ENCODE data around the gene BOLA3.
"Not testable (repeated sequence)": the region's sequence is repeated elsewhere in the genome, so short reads cannot be mapped to it uniquely, and the experiment has no call there.

BOLA3 gene

GRCh38 chr2:74101574-74102300 is 46.0 kb downstream of the BOLA3 start:
- DNase-seq = no peak

DNA sequence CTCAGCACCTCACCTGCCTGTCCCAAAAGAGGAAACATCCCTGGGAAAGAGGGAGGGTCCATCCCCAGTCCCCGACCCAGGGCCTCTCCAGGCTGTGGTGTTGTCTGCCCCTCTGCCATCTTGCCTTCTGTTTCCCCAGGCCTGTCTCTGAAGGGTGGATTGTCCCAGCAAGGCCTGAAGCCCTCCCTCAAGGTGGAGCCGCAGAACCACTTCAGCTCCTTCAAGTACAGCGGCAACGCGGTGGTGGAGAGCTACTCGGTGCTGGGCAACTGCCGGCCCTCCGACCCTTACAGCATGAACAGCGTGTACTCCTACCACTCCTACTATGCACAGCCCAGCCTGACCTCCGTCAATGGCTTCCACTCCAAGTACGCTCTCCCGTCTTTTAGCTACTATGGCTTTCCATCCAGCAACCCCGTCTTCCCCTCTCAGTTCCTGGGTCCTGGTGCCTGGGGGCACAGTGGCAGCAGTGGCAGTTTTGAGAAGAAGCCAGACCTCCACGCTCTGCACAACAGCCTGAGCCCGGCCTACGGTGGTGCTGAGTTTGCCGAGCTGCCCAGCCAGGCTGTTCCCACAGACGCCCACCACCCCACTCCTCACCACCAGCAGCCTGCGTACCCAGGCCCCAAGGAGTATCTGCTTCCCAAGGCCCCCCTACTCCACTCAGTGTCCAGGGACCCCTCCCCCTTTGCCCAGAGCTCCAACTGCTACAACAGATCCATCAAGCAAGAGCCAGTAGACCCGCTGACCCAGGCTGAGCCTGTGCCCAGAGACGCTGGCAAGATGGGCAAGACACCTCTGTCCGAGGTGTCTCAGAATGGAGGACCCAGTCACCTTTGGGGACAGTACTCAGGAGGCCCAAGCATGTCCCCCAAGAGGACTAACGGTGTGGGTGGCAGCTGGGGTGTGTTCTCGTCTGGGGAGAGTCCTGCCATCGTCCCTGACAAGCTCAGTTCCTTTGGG is 47.2 kb downstream of the BOLA3 start:
- DNase-seq = no peak

GRCh38 chr2:74099835-74100234 is 47.9 kb downstream of the BOLA3 start:
- DNase-seq = no peak

GRCh38 chr2:74099271-74099670 is 48.4 kb downstream of the BOLA3 start:
- no peak for DNase-seq

DNA sequence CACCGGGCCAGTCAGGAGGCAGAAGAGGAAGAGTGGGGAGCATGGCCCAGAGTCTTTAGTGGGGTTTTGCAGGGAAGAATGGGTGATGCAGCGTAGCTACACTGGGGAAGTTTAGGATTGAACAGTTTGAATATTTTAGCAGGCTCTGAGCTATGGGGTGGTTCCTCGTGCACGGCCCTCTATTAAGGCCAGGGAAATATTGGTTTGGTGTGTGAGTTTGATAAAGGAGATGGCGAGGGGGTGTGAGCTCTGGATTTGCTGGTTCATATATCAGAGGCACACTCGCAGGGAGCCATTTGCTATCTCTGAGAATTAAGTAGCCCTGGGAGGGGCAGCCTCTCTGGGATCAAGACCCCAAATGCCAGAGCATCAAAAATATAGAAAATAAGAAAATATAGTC is 50.1 kb downstream of the BOLA3 start:
- DNase-seq = no peak

- DNase-seq = no peak
These were observed 51.7 kb downstream of the BOLA3 start for GRCh38 chr2:74096052-74096451.

DNA sequence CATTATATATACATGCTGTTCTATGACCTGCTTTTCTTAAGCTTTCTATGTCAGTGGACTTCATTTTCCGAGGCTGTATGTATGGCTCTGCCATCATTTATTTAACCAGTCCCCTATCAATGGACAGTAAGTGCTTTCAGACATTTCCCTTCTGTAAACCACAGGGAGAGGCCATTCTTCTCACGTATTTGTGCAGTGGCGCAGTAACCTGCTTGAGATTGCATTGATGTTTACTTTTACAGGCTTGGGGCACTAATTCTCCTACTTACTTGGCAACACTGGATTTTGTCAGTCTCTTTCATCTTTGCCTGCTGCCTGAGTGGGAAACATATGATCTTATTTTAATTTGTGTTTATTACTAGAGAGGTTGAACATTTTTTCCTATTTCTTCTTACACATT is 52.1 kb downstream of the BOLA3 start:
- peak in 1 of 3 experiments; percentile 15 for DNase-seq

DNA sequence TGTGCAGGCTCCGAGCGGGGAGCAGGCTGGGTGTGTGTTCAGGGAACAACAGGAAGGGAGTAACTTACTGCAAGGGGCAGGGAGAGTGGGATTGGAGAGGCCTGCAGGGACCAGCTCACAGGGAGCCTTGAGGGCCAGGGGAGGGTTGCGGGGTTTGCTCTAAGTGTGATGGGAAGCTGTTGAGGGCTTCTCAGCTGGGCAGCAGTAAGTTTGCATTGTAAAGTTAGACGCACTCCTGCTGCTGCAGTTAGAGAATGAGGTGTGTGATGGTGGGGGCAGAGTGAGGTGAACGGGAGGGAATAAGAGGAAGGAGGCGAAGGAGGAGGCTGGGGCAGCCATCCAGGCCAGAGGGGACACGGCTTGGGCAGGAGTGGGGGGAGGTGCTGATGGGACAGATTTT is 53.4 kb downstream of the BOLA3 start:
- DNase-seq = no peak

DNA sequence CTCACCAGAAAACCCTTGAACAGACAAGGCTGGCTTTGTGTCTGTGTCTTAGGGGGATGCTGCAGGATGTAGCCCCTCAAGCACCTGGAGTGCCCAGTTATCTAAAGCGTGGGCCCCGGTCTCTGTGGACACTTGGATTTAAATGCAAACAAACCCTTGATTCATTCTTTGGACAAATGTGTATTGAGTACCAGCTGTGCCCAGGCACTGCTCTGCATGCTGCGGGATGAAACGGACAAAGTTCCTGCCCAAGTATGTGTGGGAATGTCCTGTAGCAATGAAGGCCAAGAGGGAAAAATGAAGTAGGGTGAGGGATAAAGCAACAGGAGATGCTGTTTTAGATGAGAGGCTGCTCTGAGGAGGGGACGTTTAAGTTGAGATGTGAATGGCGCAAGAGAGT is 53.9 kb downstream of the BOLA3 start:
- DNase-seq = no peak

DNA sequence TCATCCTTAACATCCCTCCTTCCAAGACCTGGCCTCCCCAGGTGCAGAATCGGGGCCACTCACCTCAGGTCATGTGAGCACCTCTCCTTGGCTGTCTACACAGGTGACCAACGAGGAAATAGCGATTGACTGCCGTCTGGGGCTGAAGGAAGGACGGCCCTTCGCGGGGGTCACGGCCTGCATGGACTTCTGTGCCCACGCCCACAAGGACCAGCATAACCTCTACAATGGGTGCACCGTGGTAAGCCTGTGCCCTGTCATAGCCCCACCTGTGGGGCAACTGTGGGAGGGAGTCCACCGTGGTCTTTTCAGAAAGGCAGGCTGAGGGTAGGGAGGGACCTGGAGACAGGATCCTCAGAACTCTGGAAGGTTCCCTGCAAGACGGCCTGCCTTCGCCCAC is 54.3 kb downstream of the BOLA3 start:
- no peak for DNase-seq

DNA sequence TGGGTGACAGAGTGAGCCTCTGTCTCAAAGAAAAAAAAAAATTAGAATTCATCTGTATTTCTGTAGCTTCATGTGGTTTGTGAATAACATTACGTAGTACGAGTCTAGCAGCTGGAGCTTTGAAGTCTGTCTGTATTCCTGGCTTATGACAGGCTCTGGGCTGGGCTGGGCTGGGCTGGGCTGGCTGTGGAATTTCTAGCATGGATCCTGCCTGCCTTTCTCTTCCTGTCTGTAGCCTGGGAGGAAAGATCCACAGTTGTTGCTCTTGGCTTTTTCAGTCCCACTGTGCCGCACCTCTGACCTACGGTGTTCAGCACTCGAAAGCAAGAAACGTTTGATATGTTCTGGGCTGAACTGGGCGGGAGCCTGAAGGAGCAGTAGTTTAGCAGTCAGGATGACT is 55.4 kb downstream of the BOLA3 start:
- no peak for DNase-seq

DNA sequence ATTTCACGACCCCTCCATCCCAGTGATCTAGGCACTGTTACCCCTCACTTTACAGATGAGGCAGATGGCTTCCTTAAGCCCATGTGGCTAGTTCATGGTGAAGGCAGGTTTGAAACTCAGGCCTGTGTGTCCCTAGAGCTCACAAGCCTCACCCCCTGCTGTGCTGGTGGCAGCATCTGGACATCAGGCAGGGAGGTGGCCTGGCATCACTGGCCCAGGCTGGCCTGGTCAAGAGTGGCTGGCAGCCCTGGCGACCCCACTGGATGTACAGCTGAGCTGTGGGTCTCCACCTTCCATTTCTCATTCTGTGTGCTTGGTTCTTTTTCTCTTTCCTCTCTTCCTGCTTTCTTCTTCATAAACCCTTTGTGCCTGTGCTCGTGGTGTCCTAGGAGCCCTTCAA is 56.3 kb downstream of the BOLA3 start:
- DNase-seq = no peak

DNA sequence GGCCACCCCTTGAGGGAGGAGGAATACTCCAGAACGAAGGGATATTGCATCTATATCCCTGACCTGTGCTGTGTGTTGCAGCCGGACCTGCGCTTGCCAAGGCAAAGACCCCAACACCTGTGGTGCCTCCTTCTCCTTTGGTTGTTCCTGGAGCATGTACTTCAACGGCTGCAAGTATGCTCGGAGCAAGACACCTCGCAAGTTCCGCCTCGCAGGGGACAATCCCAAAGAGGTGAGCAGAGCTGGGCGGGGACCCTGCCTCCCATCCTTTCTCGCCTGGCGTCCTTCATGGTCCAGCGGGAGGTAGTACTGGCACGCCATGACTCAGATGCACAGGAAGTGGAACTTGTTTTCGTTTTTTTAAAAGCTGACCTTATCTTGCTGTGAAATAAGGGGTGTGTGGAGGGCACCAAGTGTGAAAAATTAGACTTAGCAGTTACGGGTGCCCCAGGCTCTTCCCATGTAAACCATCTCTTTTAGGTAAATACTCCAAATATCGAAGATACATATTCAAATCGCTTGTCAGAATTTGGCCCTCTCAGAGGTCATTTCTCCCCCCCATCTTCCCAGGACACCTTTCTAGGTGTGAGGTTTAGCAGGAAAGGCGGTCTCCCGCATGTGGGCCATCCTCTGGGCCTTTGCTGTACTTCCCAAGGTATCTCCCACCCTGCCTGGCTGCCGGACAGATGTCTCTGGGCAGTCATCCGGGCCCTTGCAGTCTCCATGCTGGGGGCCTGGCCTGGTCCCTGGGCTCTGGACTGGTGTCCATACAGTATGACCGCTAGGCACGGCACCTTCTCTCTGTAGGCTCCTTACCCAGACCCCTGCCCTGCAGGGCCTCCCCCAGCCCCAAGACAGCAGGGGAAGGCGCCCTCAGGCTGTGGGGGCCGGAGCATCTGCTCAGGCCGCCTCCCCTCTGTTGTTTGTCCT is 57.6 kb downstream of the BOLA3 start:
- DNase-seq = no peak

GRCh38 chr2:74088676-74089075 is 59.0 kb downstream of the BOLA3 start:
- DNase-seq = not testable (repeated sequence)

- no peak for DNase-seq
These were observed 60.0 kb downstream of the BOLA3 start for GRCh38 chr2:74087696-74088095.

GRCh38 chr2:74086021-74086420 is 61.7 kb downstream of the BOLA3 start:
- DNase-seq = no peak
